Gastroesophageal sphincter (tissue), 4 donors: Measurements from ENCODE around the gene SLC6A13. TPM values are rescaled to one million over a fixed set of nuclear protein-coding genes. Genes with fewer than 3 reads are reported as not detected.
"Not testable (repeated sequence)": the region's sequence is repeated elsewhere in the genome, so short reads cannot be mapped to it uniquely, and the experiment has no call there.

ENCODE experiments used
- ATAC-seq: fragments of 150-250 bp; one replicate; pipeline ENCODE4 v1.9.1; 2016; ENCODE audit warnings: mild to moderate bottlenecking, moderate library complexity
- H3K27ac ChIP-seq, 4 donors: fragments of 200-600 bp; sonication (generic) in 3 of 4; 1 replicate in 3 of 4; 2 replicates in 1 of 4; pipeline ENCODE4 v1.5.1; 2016 to 2019
- H3K27me3 ChIP-seq: fragments of 200-600 bp; sonication (generic); one replicate; pipeline ENCODE4 v1.5.1; 2019
- H3K36me3 ChIP-seq, 2 donors: fragments of 200-600 bp; sonication (generic); one replicate each; pipeline ENCODE4 v1.5.1; 2019; ENCODE audit warnings: control low read depth in 1 of 2
- H3K4me1 ChIP-seq, 3 donors: fragments of 200-600 bp; sonication (generic); 1 replicate in 2 of 3; 2 replicates in 1 of 3; pipeline ENCODE4 v1.5.1; 2016 to 2019; ENCODE audit warnings: control low read depth in 2 of 3
- H3K4me3 ChIP-seq, 2 donors: fragments of 200-600 bp; sonication (generic); one replicate each; pipeline ENCODE4 v1.5.1; 2019; ENCODE audit warnings: mild to moderate bottlenecking in 1 of 2, moderate library complexity in 1 of 2
- H3K9me3 ChIP-seq, 3 donors: fragments of 200-600 bp; sonication (generic); one replicate each; pipeline ENCODE4 v1.5.1; 2017 to 2019; ENCODE audit warnings: control low read depth in 2 of 3
- EP300 ChIP-seq: sonication (generic); formaldehyde crosslinking; IDR thresholded peaks from one replicate; pipeline ENCODE4 v1.6.1; 2017; ENCODE audit warnings: antibody characterized with exemption, mild to moderate bottlenecking
- POLR2A ChIP-seq, 2 donors: fragments of 450-650 bp; IDR thresholded peaks; one replicate each; pipeline ENCODE4 v1.6.1; 2017; ENCODE audit warnings: antibody characterized with exemption in 2 of 2, mild to moderate bottlenecking in 2 of 2, moderate library complexity in 1 of 2
- POLR2AphosphoS5 ChIP-seq: sonication (generic); formaldehyde crosslinking; IDR thresholded peaks from one replicate; pipeline ENCODE4 v1.6.1; 2017; ENCODE audit warnings: antibody characterized with exemption
- WGBS, 2 donors: methylation state at CpG; one replicate each; pipeline ENCODE4 v1.1.5; 2018; ENCODE audit warnings: low coverage in 1 of 2; 5-methylcytosine and 5-hydroxymethylcytosine counted together
- total RNA-seq, 4 donors: library from RNA; depleted of rRNA; stranded (reverse); fragments of >200 nt; gene quantifications; one replicate each; pipeline ENCODE4 v1.1.0, GENCODE V29; 2016
- TF ChIP-seq, protein P1 (sequence below), 4 experiments: fragments of 200-600 bp in 2 of 4; fragments of 450-650 bp in 2 of 4; sonication (generic) in 1 of 4; IDR thresholded peaks; one replicate each; pipeline ENCODE4 v1.5.1; 2017 to 2019; ENCODE audit warnings: antibody characterized with exemption in 4 of 4, mild to moderate bottlenecking in 2 of 4, moderate library complexity in 2 of 4

SLC6A13 gene
- total RNA-seq, 4 donors from 2014 or later: not detected

DNA sequence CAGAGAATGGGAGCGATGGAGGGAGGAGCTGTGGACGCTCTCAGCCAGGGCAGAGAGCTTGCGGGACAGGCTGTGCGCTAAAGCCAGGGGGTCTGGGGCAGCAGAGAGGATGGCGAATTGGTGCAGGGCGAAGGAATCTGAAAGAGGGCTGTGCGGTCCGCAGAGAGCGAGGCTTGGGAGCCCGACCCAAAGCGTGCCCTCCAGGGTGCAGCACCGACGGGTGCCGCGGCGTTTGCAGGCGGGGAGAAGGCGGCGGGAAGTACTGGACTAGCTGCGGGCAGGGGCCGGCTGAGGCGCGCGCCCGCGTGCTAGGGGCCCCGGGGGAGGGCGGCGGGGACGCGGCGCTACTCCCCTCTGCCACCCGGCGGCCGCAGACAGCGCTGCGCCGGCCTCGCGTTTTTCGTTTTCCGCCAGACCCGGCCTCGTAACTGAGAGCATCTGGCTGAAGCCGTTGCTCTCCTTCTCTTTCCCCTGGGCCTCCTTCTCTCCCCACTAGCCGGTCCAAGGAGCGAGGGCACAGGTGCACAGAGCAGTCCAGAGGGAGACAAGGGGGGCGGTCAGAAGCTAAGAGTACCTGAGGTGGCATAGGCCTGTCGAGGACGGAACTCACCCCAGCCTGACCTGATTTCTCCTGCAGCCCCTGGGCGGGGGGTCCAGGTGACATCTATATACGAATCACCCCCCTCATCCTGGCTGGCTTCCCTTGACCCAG lies 73.6 kb downstream of the SLC6A13 start:
- Histone ChIP-seq H3K27me3 (peaks cover 40% of the 10 kb centered on the region), H3K36me3 (no peaks in the 10 kb centered on the region), H3K27ac (no peak overlapping the region), H3K4me3 (peak overlapping the region; percentile 5 to 52), H3K9me3 (no peaks in the 10 kb centered on the region), H3K4me1 (peaks cover 0 to 14% (median 6%) of the 10 kb centered on the region in 3 donors)
- 1% methylated on average over 12 of the region's 52 CpGs; no CpG with 5 or more reads in 1 of the 2 donors for WGBS, 2 donors
- no peak for TF ChIP-seq EP300
- TF ChIP-seq, protein P1, sequence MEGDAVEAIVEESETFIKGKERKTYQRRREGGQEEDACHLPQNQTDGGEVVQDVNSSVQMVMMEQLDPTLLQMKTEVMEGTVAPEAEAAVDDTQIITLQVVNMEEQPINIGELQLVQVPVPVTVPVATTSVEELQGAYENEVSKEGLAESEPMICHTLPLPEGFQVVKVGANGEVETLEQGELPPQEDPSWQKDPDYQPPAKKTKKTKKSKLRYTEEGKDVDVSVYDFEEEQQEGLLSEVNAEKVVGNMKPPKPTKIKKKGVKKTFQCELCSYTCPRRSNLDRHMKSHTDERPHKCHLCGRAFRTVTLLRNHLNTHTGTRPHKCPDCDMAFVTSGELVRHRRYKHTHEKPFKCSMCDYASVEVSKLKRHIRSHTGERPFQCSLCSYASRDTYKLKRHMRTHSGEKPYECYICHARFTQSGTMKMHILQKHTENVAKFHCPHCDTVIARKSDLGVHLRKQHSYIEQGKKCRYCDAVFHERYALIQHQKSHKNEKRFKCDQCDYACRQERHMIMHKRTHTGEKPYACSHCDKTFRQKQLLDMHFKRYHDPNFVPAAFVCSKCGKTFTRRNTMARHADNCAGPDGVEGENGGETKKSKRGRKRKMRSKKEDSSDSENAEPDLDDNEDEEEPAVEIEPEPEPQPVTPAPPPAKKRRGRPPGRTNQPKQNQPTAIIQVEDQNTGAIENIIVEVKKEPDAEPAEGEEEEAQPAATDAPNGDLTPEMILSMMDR (IDR thresholded peaks at IDR 0.05): peak in 3 of 4 experiments; percentile 68 to 89 (median 75)
- ATAC-seq: peak; percentile 88

DNA sequence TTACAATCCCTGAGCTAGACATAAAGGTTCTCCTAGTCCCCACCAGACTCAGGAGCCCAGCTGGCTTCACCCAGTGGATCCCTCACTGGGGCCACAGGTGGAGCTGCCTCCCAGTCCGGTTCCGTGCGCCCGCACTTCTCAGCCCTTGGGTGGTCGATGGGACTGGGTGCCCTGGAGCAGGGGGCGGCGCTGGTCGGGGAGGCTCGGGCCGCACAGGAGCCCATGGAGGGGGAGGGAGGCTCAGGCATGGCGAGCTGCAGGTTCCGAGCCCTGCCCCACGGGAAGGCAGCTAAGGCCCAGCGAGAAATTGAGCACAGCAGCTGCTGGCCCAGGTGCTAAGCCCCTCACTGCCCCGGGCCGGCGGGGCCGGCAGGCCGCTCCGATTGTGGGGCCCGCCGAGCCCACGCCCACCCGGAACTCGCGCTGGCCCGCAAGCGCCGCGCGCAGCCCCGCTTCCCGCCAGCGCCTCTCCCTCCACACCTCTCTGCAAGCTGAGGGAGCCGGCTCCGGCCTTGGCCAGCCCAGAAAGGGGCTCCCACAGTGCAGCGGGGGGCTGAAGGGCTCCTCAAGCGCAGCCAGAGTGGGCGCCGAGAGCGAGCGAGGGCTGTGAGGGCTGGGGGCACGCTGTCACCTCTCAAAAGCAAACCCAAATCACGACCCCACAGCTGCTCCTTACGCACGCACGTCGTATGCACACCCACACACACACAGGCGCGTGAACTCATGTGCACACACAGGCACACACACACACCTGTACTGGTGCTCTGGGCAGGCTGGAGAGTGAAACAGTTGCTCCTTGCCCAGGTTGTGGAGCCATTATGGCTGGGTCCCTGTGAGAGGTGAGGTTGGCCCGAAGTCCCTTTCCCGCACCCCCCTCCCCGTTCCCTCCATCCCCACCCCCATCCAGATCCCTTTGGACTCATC lies 74.4 kb downstream of the SLC6A13 start:
- Histone ChIP-seq H3K4me3 (peak overlapping the region; percentile 5 to 52), H3K4me1 (peaks cover 0 to 14% (median 6%) of the 10 kb centered on the region in 3 donors), H3K27me3 (peaks cover 32% of the 10 kb centered on the region)
- 47% methylated on average over 3 of the region's 53 CpGs; no CpG with 5 or more reads in 1 of the 2 donors for WGBS, 2 donors
- H3K36me3 ChIP-seq, H3K9me3 ChIP-seq, H3K27ac ChIP-seq: not testable (repeated sequence)
- peak; percentile 10 for ATAC-seq

DNA sequence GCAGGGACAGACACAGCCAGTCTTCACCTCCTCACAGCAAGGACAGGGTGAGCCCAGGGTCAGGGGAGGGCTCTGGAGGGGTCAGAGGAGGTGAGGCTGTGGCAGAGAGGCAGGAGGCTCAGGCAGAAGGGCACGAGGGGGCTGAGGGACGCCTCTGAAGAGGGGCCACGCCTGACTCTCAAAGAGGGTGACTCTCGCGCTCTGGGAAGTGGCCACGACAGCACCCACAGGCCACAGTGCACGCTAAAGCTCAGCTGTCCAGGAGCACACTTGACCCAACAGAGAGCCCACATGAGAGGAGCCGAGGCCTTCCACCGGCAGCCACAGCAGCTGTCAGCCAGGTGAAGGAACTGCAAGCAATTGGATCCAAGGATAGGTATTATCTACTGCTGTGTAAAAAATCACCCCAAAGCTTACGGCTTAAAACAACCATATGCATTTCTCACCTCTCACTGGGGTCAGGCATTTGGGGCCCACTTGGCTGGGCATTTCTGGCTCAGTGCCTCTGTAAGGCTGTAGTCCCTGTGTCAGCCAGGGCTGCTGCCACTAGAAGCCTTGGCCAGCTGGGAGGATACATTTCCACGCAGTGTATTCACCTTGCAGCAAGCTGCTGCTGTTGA lies 76.5 kb downstream of the SLC6A13 start:
- no peak for ATAC-seq
- Histone ChIP-seq H3K27ac (no peak overlapping the region), H3K9me3 (no peaks in the 10 kb centered on the region), H3K4me1 (peaks cover 0 to 14% (median 6%) of the 10 kb centered on the region in 3 donors), H3K27me3 (peaks cover 11% of the 10 kb centered on the region), H3K4me3 (no peak overlapping the region), H3K36me3 (no peaks in the 10 kb centered on the region)
- WGBS, 2 donors: 81 to 90% methylated on average over 2 to 10 of the region's 11 CpGs
- no peak for TF ChIP-seq POLR2A (IDR thresholded peaks at IDR 0.05)
- no peak for TF ChIP-seq POLR2AphosphoS5

DNA sequence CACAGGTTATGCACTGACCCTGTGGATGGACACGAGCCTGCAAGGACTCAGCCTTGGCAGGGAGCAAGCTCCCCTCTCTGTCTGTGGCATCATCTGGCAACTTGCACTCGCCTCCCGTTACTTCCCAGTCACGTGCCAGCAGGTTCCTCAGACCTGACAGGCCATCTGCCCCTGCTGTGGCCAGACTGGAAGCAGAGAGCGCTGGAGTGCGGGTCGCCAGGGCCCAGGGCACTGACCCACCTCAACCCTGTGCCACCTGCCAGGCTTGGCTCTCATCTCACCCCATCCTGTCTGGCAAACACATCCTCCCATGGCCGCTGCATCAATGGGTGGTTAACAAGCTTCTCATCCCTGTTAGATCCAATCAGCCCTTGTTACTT lies 77.1 kb downstream of the SLC6A13 start:
- peaks cover 6% of the 10 kb centered on the region for H3K27me3 ChIP-seq
- no CpG with 5 or more reads among the region's 8 CpGs for WGBS, 2 donors
- H3K36me3 ChIP-seq: no peaks in the 10 kb centered on the region
- peaks cover 0 to 14% (median 6%) of the 10 kb centered on the region in 3 donors for H3K4me1 ChIP-seq
- H3K4me3 ChIP-seq: no peak overlapping the region
- no peak for ATAC-seq
- TF ChIP-seq, protein P1 (IDR thresholded peaks at IDR 0.05): no peak
- TF ChIP-seq POLR2A (IDR thresholded peaks at IDR 0.05) (no peak), EP300 (no peak), POLR2AphosphoS5 (no peak)
- no peak overlapping the region for H3K27ac ChIP-seq
- no peaks in the 10 kb centered on the region for H3K9me3 ChIP-seq

DNA sequence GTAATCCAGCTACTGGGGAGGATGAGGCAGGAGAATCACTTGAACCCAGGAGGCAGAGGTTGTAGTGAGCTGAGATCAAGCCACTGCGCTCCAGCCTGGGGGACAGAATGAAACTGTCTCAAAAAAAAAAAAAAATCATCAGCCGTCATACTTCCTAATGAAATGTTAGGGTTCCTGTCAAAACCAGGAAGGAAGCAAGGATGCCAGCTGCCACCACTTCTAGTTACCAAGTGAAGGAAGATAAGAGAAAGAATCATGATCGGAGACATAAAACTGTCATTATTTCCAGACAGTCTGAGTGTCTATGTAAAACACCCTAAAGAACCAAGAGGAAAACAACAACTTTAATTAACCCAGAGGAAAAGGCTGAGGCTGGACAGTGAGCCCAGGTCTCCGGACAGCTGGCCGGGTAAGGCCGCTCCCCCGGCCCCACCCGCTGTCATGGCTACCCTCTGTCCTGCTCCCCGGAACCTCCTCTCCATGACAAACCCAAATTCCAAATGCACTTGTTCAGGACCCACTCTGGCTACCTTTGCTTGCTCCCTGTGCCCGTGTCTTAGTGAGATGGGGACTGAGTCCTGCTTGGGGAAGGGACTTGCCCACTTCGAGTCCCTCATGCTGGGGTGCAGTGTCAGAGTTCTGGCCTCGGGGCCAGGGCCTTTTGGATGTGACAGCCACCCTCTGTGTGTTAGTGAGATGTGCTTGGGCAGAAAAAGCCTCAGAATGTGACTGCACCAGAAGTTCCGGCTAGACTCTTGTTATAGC lies 77.6 kb downstream of the SLC6A13 start:
- no peak for ATAC-seq

More for the DNA sequence above, 77.6 kb downstream of the SLC6A13 start:
- H3K4me1 ChIP-seq: peaks cover 0 to 15% (median 6%) of the 10 kb centered on the region in 3 donors
- no peak overlapping the region for H3K27ac ChIP-seq
- no peaks in the 10 kb centered on the region for H3K9me3 ChIP-seq
- WGBS, 2 donors: 62 to 80% methylated on average over 9 to 11 of the region's 13 CpGs
- TF ChIP-seq EP300 (no peak), POLR2AphosphoS5 (no peak), POLR2A (IDR thresholded peaks at IDR 0.05) (no peak)
- TF ChIP-seq, protein P1 (IDR thresholded peaks at IDR 0.05): no peak
- H3K4me3 ChIP-seq: no peak overlapping the region
- H3K36me3 ChIP-seq: no peaks in the 10 kb centered on the region
- H3K27me3 ChIP-seq: peaks cover 2% of the 10 kb centered on the region
